Body of pancreas (tissue), 4 donors: ENCODE measurements around the gene PPM1H. TPM values are rescaled to one million over a fixed set of nuclear protein-coding genes. Genes with fewer than 3 reads are reported as not detected.

Experiments
- ATAC-seq: fragments of 150-250 bp; one replicate; pipeline ENCODE4 v1.9.1; 2016
- DNase-seq, 4 donors: peaks; one replicate each; pipeline ENCODE4 v3.0.0-alpha.2; 2019
- H3K27ac ChIP-seq, 4 donors: fragments of 200-600 bp; sonication (generic); 1 replicate in 3 of 4; 2 replicates in 1 of 4; pipeline versions ENCODE4 v1.5.1 to v1.6.1; 2016 to 2019; ENCODE audit warnings: mild to moderate bottlenecking in 1 of 4, mixed read lengths in 1 of 4, moderate library complexity in 1 of 4
- H3K27me3 ChIP-seq, 2 donors: fragments of 200-600 bp; sonication (generic); one replicate each; pipeline ENCODE4 v1.6.0; 2016; ENCODE audit warnings: mild to moderate bottlenecking in 1 of 2
- H3K36me3 ChIP-seq, 2 donors: fragments of 200-600 bp; sonication (generic); replicated peaks in 1 of 2; 2 replicates each; pipeline ENCODE4 v1.5.1; 2016; ENCODE audit warnings: low read depth in 2 of 2; ENCODE audit not compliant: insufficient read depth in 1 of 2
- H3K4me1 ChIP-seq: fragments of 200-600 bp; sonication (generic); one replicate; pipeline ENCODE4 v1.6.0; 2016
- H3K4me3 ChIP-seq, 2 donors: fragments of 200-600 bp; sonication (generic); 1 replicate in 1 of 2; 2 replicates in 1 of 2; pipeline ENCODE4 v1.5.1; 2016 to 2019
- H3K9me3 ChIP-seq, 3 donors: fragments of 200-600 bp; sonication (generic); 1 replicate in 2 of 3; 2 replicates in 1 of 3; pipeline ENCODE4 v1.5.1; 2016
- POLR2A ChIP-seq, 3 donors: fragments of 450-650 bp; IDR thresholded peaks; one replicate each; pipeline ENCODE4 v1.6.1; 2016; ENCODE audit warnings: antibody characterized with exemption in 3 of 3, mild to moderate bottlenecking in 2 of 3
- WGBS, 2 donors: methylation state at CpG; one replicate each; pipeline ENCODE4 v1.1.5; 2017; 5-methylcytosine and 5-hydroxymethylcytosine counted together
- intact Hi-C: fragments of 100-400 bp; cut with DNase I; formaldehyde crosslinking; loops from one replicate; pipeline ENCODE4 v1.15.1; 2023
- total RNA-seq, 2 donors: library from RNA; depleted of rRNA; stranded (reverse); fragments of >200 nt; gene quantifications; one replicate each; pipeline ENCODE4 v1.1.0, GENCODE V29; 2016
- TF ChIP-seq, protein P1 (sequence below), 7 experiments: fragments of 450-650 bp in 4 of 7; fragments of 200-600 bp in 3 of 7; sonication (generic) in 3 of 7; IDR thresholded peaks; one replicate each; pipeline ENCODE4 v1.5.1; 2016 to 2019; ENCODE audit warnings: antibody characterized with exemption in 7 of 7

Gene PPM1H
- total RNA-seq, 2 donors from 2014 or later = 4.9 to 6.3 TPM

DNA sequence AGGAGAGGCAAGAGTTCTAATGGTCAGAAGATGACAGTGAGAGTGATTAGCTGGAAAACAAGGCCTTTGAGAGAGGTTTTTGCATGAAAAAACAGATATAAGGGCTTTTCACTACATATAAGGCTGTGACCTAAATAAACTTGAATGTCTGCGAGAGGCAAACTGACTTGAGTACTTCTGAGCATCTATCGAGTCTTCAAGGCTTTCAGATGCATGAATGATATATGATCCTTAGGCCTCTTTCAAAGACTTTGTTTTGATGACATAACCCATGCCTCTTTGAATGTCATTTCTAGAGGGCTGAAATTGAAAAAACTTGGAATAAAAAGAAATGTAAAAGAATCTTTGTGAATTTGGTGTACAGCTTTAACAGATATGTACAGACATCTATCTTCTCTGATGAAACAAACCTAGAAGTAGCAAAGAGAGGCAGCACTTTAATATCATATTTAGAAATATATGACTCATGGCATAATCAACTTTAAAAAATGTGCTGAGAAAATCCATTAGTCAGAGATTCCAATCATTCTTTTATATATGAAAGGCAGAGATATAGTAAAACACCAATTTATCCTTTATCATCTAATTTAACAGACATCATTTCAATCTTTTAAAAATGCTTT lies 72.6 kb downstream of the PPM1H start:
- intact Hi-C loops = no loop called here

DNA sequence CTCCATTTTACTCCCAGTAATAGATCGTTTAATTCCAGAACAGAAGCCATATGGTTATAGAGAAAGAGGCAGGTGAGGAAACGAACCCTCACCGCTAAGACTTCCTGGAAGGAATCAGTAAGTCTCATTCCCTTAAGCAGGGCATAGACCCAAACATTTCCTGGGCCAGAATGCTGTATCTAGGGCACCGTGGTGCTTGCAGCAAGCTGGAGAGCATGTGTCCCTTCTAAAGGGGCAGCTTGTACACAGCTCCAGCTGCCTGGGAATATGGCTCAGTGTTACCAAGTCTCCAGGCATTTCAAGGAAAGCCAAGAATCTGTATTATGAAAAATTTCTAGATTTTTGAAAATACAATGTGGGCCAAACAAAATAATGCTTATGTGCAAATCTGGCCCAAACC lies 73.4 kb downstream of the PPM1H start:
- no peak overlapping the region for H3K4me3 ChIP-seq
- 81 to 88% methylated on average over 4 of the region's 4 CpGs for WGBS, 2 donors
- TF ChIP-seq POLR2A (IDR thresholded peaks at IDR 0.05) = no peak
- TF ChIP-seq, protein P1, sequence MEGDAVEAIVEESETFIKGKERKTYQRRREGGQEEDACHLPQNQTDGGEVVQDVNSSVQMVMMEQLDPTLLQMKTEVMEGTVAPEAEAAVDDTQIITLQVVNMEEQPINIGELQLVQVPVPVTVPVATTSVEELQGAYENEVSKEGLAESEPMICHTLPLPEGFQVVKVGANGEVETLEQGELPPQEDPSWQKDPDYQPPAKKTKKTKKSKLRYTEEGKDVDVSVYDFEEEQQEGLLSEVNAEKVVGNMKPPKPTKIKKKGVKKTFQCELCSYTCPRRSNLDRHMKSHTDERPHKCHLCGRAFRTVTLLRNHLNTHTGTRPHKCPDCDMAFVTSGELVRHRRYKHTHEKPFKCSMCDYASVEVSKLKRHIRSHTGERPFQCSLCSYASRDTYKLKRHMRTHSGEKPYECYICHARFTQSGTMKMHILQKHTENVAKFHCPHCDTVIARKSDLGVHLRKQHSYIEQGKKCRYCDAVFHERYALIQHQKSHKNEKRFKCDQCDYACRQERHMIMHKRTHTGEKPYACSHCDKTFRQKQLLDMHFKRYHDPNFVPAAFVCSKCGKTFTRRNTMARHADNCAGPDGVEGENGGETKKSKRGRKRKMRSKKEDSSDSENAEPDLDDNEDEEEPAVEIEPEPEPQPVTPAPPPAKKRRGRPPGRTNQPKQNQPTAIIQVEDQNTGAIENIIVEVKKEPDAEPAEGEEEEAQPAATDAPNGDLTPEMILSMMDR (IDR thresholded peaks at IDR 0.05) = no peak
- intact Hi-C loops = no loop called here
- ATAC-seq = no peak
- no peak overlapping the region for H3K27ac ChIP-seq
- no peak for DNase-seq
- H3K27me3 ChIP-seq = no peaks in the 10 kb centered on the region
- no peaks in the 10 kb centered on the region for H3K4me1 ChIP-seq
- peaks cover 0 to 3% (median 0%) of the 10 kb centered on the region in 3 donors for H3K9me3 ChIP-seq
- H3K36me3 ChIP-seq = no peaks in the 10 kb centered on the region

More for the DNA sequence above, 72.6 kb downstream of the PPM1H start:
- ATAC-seq (no peak), DNase-seq (no peak)
- WGBS, 2 donors = 85 to 92% methylated on average over 2 of the region's 2 CpGs
- TF ChIP-seq, protein P1 (IDR thresholded peaks at IDR 0.05) = no peak
- no peak for TF ChIP-seq POLR2A (IDR thresholded peaks at IDR 0.05)
- H3K4me1 ChIP-seq = no peaks in the 10 kb centered on the region
- H3K27me3 ChIP-seq = no peaks in the 10 kb centered on the region
- no peak overlapping the region for H3K4me3 ChIP-seq
- H3K36me3 ChIP-seq = no peaks in the 10 kb centered on the region
- peaks cover 0 to 3% (median 0%) of the 10 kb centered on the region in 3 donors for H3K9me3 ChIP-seq
- H3K27ac ChIP-seq = no peak overlapping the region

DNA sequence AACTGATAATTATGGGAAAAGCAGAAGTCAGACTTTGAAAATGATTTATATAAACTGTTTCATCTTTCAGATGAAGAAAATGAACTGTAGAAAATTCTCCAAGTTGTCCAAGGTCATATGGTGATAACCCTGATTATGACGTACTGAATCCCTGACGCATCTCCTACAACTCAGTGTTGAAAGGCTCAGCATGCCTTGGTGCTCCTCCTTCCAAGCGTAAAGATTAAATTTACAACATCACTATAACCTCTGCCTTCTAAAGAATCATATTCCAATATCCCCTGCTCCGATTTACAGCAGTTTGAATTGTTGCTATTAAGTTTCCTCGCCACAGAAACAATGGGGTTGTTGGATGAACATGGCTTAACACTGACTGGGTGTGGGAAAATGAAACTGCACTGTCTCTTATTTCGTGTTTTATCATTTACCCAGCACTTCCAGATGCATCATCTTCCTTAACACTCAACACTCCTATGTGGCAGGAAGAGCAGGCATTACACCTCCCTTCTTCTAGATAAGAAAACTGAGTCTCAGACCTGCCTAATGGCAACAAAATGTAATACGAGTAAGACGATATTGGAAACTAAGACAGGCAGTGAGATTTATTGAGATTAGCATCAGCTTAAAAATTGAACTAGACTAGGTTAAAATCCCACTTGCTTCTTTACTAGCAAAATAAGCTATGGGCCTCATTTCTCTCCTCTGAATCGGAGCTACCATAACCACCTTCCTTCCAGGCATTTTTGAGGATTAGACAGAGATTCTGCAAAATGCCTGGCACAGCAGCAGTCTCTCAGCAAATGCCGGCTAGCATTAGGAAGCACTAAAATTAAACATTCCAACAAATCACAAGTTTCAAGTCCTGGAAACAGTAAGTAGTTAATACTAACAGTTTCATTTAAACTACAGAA lies 74.2 kb downstream of the PPM1H start:
- ATAC-seq (no peak), DNase-seq (no peak)
- no peaks in the 10 kb centered on the region for H3K36me3 ChIP-seq
- TF ChIP-seq POLR2A (IDR thresholded peaks at IDR 0.05) = no peak
- TF ChIP-seq, protein P1 (IDR thresholded peaks at IDR 0.05) = no peak
- WGBS, 2 donors = 83 to 91% methylated on average over 10 of the region's 10 CpGs
- intact Hi-C loops = no loop called here
- H3K4me1 ChIP-seq = no peaks in the 10 kb centered on the region
- no peak overlapping the region for H3K27ac ChIP-seq
- no peaks in the 10 kb centered on the region for H3K27me3 ChIP-seq
- H3K9me3 ChIP-seq = peaks cover 0 to 3% (median 0%) of the 10 kb centered on the region in 3 donors
- no peak overlapping the region for H3K4me3 ChIP-seq

DNA sequence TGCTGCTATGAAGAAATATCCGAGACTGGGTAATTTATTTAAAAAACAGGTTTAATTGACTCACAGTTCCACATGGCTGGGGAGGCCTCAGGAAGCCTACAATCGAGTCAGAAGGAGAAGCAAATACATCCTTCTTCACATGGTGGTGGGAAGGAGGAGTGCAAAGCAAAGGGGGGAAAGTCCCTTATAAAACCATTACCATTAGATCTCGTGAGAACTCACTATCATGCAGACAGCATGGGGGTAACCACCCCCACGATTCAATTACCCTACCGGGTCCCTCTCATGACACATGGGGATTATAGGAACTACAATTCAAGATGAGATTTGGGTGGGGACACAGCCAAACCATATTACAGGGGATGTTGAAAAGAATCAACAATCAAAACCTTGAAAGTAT lies 74.9 kb downstream of the PPM1H start:
- intact Hi-C loops = no loop called here
- DNase-seq (no peak), ATAC-seq (no peak)
- no peaks in the 10 kb centered on the region for H3K36me3 ChIP-seq
- H3K27ac ChIP-seq = no peak overlapping the region
- WGBS, 2 donors = 72 to 83% methylated on average over 5 of the region's 5 CpGs
- no peaks in the 10 kb centered on the region for H3K27me3 ChIP-seq
- peaks cover 0 to 3% (median 0%) of the 10 kb centered on the region in 3 donors for H3K9me3 ChIP-seq
- H3K4me3 ChIP-seq = no peak overlapping the region
- H3K4me1 ChIP-seq = no peaks in the 10 kb centered on the region
- no peak for TF ChIP-seq POLR2A (IDR thresholded peaks at IDR 0.05)
- TF ChIP-seq, protein P1 (IDR thresholded peaks at IDR 0.05) = no peak
